ENCODE measurements around the gene RLN3.

Gene RLN3

DNA sequence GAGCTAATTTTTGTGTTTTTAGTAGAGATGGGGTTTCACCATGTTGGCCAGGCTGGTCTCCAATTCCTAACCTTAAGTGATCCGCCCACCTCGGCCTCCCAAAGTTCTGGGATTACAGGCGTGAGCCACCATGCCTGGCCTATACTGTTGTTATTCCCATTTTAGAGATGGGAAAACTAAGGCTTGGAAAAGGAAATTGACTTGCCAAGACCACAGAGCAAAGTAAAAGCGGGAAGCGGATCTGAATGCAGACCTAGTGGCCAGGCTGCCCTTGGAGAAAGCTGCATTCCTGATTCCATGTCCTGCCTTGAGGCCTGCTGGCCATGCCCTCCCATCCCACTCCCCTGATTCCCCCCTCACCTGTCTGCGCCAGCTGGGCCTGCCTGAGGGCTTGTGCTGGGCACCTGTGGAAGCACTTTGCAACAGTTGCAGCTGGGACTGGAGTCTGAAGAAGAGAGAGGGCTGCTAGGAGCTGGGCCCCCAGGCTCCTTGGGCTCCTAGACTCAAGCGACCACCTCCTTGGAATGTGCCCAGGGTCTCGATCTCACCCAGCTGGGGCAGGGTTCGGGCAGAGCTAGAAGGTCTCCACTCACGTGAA lies 28.2 kb downstream of the RLN3 start:
- DNase-seq = no peak

DNA sequence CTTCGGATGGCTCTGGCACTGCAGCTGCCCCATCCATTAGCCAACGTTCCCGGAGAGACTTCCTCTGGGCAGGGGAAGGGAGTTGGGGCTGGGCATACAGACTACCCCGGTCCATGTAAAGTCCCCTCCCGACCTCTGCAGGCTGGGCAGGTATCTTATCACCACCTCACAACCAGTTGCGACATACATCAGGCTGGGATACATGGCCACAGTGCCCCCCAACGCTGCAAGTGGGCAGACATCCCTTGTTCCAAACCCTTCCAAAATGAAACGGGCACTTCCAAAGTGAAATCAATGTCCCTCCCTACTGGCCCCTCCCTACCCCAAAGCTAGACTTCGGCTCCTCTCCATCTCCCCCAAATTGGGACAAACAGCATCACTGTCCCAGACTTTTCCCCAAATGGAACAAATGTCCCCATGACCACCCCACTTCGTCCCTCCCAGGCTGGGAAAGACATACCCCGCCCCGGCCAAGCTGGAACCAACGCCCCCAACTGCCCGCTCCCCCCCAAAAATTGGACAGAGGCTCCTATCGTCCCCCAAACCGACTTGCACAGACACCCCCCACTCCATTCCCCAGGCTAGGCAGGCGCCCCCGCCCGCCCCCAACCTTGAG lies 28.9 kb downstream of the RLN3 start:
- DNase-seq = no peak

DNA sequence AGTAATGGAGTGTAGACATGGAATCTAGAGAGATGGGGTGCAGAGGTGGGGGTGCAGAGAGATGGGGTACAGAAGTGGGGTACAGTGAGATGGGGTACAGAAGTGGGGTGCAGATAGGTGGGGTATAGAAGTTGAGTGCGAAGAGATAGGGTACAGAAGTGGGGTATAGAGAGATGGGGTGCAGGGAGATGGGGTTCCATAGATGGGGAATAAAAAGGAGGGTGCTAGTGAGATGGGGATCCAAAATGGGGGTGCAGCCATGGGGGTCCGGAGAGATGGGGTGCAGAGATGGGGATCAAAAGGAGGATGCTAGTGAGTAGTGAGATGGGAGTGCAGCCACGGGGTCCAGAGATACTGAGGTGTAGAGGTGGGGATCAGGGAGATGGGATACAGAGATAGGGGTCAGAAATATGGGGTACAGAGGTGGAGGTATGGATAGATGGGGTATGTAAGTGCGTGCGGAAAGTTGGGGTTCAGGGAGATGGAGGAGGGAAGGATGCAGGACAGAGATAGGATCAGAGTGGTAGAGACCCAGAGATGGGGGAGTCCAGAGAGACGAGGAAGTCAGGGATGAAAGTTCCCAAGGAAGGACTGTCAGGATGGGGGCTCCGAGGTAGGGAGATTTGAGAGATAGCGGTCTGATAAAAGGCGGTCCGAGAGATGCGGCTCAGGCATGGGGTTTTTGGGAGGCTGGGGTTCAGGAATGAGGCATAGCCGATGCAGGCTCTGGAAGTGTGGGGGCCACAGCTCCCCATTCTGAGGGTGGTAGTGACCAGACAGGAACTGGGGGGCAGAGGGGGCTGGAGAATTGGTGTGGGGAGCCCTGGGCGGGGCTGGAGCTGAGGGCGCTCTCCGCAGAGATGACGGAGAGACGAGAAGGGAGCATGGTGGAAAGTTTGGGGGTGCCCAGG lies 30.5 kb downstream of the RLN3 start:
- no peak for DNase-seq

DNA sequence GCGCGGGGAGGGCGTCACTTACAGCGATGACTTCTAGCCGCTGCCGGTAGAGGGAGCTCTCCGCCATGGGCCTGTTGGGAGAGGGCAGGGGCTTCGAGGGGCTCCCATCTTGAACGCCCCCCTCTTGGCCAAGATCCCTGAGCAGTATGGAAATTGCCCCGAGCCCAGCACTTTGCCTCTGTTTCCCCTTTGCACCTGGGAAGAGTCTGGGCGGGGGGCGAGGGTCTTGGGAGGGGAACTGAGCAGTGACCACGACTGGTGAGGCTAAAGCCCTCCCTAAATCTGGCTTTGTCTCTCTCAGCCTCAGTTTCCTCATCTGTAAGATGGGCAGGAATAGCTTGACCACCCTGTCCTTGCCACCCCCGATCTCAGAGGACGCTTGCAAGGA lies 31.1 kb downstream of the RLN3 start:
- peak; percentile 67 for DNase-seq

DNA sequence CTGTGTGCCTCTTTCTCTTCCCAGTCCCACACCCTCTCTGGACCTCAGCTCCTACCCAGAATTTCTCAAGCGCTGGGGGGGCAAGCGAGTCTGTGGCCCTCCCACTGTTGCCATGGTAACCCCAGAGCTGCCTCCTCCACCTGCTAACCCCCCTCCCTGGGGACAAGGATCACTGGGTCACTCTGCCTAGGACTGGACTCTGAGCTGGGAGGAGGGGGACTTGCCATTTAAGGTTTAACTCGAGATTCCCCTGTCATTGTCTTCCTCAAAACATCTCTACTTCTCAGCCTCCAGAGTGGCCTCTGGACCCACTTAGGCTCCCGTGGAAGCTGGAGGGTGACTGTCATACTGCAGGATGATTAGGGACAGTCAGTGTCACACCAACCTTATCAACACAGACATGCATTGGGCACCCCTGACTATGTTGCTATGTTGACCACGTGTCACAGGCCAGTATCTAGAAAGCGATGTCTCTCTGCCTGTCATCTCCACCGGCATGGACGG lies 31.8 kb downstream of the RLN3 start:
- DNase-seq = no peak

DNA sequence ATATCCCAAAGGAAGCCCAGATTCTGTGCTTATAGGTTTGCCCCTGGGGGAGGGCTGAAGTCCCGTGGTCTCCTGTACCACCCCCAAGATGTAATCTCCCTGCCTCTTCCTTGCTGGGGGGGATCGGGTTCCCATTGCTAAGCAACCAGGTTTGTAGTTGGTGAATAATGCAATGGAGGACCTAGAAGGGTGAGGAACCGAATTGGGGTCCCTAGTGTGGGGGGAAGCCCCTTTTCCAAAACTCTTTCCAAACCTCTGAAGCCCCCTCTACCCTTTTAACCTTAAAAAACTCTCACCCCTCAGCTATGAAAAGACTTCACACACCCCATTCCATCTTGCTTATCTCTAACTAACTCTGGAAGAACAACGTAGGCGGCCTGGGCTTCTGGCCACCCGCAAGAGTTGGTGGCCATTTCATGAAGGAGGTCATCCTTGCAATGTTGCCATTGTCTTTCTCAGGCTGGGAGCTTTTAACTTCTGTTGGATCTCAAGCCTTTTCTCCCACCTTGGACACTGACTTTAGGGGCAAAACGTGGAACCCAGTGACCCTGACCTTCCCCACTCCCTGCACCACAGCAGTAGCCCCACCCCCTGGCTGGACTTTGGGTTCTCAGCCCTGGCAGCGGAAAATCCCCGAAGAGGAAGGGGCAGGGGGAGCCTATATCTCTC lies 33.3 kb downstream of the RLN3 start:
- DNase-seq = no peak

DNA sequence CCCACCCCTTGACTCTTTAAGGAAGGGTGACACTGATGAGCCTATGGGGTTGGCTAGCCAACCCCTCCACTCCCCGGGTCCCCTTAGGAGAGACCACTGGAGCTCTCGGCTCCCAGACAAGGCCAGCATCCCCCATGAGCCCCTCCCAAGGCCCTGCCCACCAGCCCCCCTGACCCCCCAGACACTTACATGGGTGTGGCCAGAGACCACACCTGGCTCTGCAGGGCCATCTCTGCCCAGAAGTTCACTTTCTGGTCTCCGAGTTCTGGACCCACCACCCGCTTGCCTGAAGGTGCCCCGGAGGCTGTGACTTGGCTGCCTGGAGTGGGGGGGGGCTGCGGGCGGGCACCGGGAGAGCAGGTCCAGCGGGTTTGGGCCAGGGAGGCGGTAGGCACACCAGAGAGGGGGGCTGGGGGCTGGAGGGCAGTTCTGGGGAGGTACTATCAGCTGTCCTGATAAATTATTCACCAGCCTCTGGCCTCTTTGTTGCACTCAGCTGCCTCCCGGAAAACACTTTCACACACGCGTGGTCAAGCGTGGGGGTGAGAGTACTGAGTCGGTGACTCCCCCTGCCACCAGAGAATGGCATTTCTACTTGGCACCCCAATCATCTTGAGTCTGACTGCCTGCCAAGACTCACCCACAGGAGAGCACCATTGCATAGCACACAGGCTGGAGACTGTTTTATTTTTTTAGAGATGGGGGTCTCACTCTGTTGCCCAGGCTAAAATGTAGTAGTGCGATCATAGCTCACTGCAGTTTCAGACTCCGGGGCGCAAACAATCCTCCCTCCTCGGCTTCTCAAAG lies 34.0 kb downstream of the RLN3 start, which contains the start of gene PALM3:
PALM3 (minus strand) TSS at position 326 of the 807 bp plus-strand sequence; CDS start at position 230, 96 bp downstream.
- no peak for DNase-seq

DNA sequence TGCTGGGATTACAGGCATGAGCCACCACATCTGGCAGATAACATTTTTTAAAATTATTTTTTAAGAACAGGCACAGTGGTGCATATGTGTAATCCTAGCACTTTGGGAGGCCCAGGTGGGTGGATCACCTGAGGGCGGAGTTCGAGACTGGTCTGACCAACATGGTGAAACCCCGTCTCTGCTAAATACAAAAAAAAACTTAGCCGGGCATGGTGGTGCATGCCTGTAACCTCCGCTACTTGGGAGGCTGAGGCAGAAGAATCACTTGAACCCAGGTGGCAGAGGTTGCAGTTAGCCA lies 34.6 kb downstream of the RLN3 start:
- DNase-seq = no peak

DNA sequence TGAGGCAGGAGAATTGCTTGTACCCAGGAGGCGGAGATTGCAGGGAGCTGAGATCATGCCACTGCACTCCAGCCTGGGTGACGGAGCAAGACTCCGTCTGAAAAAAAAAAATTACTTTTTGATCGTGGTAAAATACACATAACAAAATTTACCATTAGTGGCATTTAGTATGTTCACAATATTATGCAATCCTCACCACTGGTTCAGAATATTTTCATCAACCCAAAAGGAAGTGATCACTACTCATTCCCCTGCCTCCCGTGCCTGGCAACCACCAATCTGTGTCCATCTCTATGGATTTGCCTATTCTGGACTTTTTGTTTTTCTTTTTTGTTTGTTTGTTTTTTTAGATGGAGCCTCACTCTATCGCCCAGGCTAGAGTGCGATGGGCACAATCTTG lies 35.2 kb downstream of the RLN3 start:
- DNase-seq = no peak

DNA sequence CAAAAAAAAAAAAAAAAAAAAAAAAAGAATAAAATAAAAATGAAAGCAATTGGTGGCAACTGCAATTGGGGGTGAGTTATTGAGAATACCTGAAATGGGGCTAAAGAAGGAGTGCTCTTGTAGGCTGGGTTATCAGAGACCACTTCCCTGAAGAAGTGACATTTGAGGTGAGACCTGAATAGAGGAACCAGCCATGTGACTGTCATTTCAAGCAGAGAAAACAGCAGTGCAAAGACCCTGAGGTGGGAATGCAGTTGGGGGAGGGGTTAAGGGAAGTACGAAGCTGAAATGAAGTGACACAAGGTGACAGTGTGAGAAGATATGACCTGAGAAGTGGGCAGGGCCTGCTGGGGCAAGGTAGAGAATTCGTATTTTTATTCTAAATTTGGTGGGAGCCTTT lies 38.2 kb downstream of the RLN3 start:
- DNase-seq = no peak

DNA sequence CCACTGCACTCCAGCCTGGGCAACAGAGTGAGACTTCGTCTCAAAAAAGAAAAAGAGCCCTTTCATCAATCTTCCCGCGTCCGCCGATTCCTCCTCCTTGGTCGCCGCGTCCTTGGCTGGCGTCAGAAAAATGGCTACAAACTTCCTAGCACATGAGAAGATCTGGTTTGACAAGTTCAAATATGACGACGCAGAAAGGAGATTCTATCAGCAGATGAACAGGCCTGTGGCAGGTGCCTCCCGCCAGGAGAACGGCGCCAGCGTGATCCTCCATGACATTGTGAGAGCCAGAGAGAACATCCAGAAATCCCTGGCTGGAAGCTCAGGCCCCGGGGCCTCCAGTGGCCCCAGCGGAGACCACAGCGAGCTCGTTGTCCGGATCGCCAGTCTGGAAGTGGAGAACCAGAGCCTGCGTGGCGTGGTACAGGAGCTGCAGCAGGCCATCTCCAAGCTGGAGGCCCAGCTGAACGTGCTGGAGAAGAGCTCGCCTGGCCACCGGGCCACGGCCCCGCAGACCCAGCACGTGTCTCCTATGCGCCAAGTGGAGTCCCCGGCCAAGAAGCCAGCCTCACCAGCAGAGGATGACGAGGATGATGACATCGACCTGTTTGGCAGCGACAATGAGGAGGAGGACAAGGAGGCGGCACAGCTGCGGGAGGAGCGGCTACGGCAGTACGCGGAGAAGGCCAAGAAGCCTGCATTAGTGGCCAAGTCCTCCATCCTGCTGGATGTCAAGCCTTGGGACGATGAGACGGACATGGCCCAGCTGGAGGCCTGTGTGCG lies 42.5 kb downstream of the RLN3 start:
- DNase-seq = no peak

DNA sequence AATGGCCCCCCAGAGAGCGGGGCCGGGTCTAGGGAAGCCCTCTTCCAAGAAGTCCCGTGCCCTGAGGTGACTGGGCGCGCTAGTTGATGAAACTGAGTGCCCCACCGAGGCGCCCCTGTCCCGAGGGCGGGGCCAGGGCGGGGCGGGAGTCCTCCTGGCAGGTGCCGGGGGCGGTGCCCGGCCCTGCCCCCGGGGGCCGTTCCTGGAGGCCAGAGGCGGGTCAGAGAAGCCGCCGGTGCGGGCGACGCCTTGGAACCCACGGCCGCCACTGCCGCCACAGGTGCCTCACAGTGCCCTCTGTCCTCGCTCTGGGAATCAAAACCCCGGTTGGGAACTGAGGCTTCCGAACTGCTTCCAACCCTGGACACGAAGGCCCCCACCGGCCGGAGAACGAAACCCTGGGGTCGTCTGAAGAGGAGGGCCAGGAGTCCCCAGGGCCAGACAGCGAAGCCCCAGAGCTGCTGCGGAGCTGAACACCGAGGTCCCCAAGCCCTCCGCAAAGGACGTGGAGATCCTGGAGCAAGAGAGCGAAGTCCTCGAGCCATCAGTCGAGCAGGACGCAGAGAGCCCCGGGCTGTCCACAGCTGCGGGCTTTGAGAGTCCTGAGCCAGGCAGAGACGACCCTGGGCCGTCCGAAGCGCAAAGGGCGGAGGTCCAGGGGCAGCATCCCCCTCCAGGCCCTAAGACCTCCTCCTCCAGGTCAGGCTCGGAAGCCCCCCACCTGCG lies 44.8 kb downstream of the RLN3 start, which contains the start of gene MISP3:
MISP3 (plus strand) TSS at position 252 of the 726 bp plus-strand sequence. CDS start 524 bp downstream, outside the sequence.
- DNase-seq = peak; percentile 52

DNA sequence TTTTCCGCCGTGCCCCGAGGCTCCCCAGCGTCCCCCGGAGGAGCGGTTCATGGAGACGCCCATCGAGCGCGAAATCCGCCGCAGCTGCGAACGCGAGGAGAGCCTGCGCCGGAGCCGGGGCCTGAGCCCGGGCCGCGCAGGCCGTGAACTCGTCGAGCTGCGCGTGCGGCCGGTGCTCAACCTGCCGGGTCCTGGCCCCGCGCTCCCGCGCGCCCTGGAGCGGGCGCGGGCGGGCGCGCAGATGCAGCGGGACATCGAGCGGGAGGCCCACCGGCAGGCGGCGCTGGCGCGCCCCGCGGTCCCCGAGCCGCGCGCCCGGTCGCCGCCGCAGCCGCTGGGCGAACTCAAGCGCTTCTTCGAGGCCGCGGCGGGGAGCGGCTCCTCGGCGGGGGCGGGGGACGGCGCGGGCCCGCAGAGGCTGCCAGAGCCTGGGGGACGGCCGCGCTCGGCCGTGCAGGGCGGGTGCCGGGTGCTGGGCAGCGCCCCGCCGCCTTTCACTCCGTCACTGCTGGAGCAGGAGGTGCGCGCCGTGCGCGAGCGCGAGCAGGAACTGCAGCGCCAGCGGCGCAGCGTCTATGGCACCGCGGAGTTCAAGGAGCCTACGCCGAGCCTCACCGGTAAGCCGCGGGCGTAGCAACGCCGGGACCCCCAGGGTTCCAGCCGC lies 45.4 kb downstream of the RLN3 start:
- DNase-seq = peak; percentile 85

DNA sequence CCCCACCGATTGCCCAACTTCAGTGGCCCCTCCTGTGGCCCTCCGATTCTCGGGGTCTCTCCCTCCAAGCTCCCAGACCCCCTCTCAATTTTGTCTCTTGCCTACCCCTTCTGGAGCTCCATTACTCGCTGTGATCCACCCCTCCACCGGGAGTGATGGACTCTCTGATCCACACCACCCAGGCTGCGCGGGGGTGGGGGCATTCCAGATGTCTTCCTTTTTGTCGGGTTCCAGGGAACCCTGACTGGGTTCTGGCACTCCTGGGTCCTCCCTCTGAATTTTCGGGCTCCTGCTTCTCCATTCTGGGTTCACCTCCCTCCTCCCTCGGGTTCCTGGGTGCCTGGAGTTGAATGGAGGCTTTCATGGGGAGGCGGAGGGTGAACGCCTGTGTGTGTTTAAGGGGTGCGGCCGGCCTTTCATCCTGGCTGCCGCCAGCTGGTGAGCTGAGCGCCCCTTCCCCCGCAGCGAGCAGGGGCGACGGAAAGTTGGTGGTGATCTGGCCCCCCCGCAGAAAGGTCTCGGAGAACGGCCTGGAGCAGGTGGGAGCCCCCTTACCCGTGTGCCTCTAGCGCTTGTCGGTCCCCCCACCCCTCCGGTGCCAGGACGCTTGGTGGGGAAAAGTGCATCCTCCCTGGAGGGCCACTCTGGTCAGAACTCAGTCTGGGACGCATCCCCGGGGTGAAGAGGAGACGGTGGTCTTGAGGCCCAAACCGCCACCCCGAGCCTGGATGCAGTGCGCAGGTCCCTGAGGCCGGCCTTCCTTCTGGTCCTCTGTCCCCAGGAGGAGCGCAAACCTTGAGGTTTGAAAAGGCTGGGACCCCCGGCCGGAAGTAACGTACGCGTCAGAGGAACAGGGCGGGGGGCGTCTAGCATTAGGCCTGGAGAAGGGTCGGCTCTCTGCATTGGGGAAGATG lies 46.2 kb downstream of the RLN3 start:
- peak; percentile 31 for DNase-seq

DNA sequence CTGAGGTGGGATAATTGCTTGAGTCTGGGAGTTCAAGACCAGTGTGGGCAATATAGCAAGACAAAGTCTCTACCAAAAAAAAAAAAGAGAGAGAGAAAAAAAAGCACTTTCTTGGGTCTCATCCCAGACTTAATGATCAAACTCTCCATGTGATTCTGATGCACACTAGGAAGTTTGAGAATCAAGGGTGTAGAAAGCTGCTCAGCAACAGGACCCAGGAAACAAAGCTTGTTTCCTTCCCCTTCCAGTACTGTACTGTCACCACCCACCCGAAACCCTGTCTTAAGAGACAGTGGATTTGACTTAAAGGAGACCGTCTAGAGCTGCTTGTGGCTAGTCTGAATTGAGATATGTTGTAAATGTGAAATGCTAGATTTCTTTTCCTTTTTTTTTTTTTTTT lies 50.5 kb downstream of the RLN3 start:
- DNase-seq = no peak
